OCI-LY3 (cell line): ENCODE results near the gene CPAMD8.

Source experiments
- EZH2phosphoT487 ChIP-seq: fragments of 200-600 bp; shearing (Covaris generic); IDR thresholded peaks from 2 replicates; pipeline ENCODE4 v1.6.1; 2018; ENCODE audit warnings: antibody characterized with exemption, mixed run types, low read depth
- TF ChIP-seq, protein P1 (sequence below): fragments of 200-600, 300-600 bp; sonication (generic); IDR thresholded peaks from 2 replicates; pipeline ENCODE4 v1.5.1; 2014; ENCODE audit warnings: antibody characterized with exemption, low read length, low read depth

DNA sequence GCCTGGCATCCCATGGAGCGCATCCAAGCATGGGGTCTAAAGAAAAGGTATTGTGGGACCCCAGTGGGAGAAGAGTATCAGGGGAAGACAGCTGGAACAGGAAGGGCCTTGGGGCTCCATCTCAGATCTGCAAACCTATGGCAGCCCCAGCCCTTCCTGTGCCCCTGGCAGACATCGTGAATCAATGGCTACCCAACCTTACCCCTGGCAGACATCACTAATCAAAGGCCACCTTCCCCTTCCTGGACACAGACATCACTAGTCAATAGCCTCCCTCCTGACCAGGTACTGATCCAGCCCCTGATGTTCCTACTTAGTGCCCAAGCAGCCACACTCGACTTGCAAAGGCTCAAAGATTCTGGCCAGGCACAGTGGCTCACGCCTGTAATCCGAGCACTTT, 122.0 kb downstream of the CPAMD8 start:
- TF ChIP-seq, protein P1, sequence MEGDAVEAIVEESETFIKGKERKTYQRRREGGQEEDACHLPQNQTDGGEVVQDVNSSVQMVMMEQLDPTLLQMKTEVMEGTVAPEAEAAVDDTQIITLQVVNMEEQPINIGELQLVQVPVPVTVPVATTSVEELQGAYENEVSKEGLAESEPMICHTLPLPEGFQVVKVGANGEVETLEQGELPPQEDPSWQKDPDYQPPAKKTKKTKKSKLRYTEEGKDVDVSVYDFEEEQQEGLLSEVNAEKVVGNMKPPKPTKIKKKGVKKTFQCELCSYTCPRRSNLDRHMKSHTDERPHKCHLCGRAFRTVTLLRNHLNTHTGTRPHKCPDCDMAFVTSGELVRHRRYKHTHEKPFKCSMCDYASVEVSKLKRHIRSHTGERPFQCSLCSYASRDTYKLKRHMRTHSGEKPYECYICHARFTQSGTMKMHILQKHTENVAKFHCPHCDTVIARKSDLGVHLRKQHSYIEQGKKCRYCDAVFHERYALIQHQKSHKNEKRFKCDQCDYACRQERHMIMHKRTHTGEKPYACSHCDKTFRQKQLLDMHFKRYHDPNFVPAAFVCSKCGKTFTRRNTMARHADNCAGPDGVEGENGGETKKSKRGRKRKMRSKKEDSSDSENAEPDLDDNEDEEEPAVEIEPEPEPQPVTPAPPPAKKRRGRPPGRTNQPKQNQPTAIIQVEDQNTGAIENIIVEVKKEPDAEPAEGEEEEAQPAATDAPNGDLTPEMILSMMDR = no peak
- no peak for TF ChIP-seq EZH2phosphoT487
